Fibroblast of mammary gland (primary cell): ENCODE measurements around the gene DEDD2.

Experiments
- DNase-seq: peaks from one replicate; pipeline ENCODE4 v3.0.0-alpha.2; 2010; ENCODE audit warnings: low read depth
- H3K4me3 ChIP-seq: 2 replicates; pipeline ENCODE4 v1.5.1; 2011; ENCODE audit warnings: low read depth, mild to moderate bottlenecking, low read length, moderate library complexity; ENCODE audit not compliant: control insufficient read depth
- CTCF ChIP-seq: conservative IDR thresholded peaks from 2 replicates; pipeline ENCODE4 v1.5.1; 2011; ENCODE audit warnings: low read depth, low read length, inconsistent platforms; ENCODE audit not compliant: control insufficient read depth, insufficient read depth

The DEDD2 gene

GRCh38 chr19:42188665-42189064, 28.8 kb downstream of the DEDD2 start:
- H3K4me3 ChIP-seq: no peak overlapping the region
- TF ChIP-seq CTCF: no peak
- no peak for DNase-seq

- DNase-seq: peak; percentile 35
- TF ChIP-seq CTCF: no peak
- no peak overlapping the region for H3K4me3 ChIP-seq
These were observed 32.2 kb downstream of the DEDD2 start for GRCh38 chr19:42185277-42185676.

GRCh38 chr19:42184401-42184861, 33.0 kb downstream of the DEDD2 start:
- TF ChIP-seq CTCF: peak; percentile 88
- no peak overlapping the region for H3K4me3 ChIP-seq
- DNase-seq: peak; percentile 87

GRCh38 chr19:42178791-42179674, 38.4 kb downstream of the DEDD2 start:
- TF ChIP-seq CTCF: peak; percentile 37
- DNase-seq: no peak
- no peak overlapping the region for H3K4me3 ChIP-seq

- no peak for DNase-seq
- TF ChIP-seq CTCF: no peak
- H3K4me3 ChIP-seq: no peak overlapping the region
These were observed 39.8 kb downstream of the DEDD2 start for GRCh38 chr19:42177686-42178019.

GRCh38 chr19:42176990-42177685, 40.3 kb downstream of the DEDD2 start:
- TF ChIP-seq CTCF: no peak
- DNase-seq: peak; percentile 66
- no peak overlapping the region for H3K4me3 ChIP-seq
